Activated T-cell treated with anti-CD3 and anti-CD28 coated beads, Interleukin-2, amount 50 U/mL, for 72 hours (primary cell): ENCODE measurements around the gene KIAA1755. TPM values are rescaled to one million over a fixed set of nuclear protein-coding genes. Genes with fewer than 3 reads are reported as not detected.

Experiments
- ATAC-seq, 2 donors: fragments of 150-1000 bp; cut with Tn5 transposase; replicated peaks in 1 of 2; 2 replicates each; pipeline ENCODE4 v1.10.0; 2021; ENCODE audit warnings: moderate library complexity in 2 of 2, mild to moderate bottlenecking in 1 of 2
- DNase-seq, 2 donors: peaks; one replicate each; pipeline ENCODE4 v3.0.0; 2021 to 2022; ENCODE audit warnings: mixed read lengths in 1 of 2
- H3K27ac Mint-ChIP-seq: one replicate; pipeline ENCODE4 v1.8.0; 2022; ENCODE audit warnings: mild to moderate bottlenecking, moderate library complexity, mixed read lengths
- H3K27me3 Mint-ChIP-seq: one replicate; pipeline ENCODE4 v1.8.0; 2022; ENCODE audit warnings: low read depth, mixed read lengths
- H3K36me3 Mint-ChIP-seq, 2 donors: one replicate each; pipeline ENCODE4 v1.8.0; 2022; ENCODE audit warnings: mixed read lengths in 2 of 2, mild to moderate bottlenecking in 1 of 2; ENCODE audit not compliant: insufficient read depth in 2 of 2
- H3K4me1 Mint-ChIP-seq: one replicate; pipeline ENCODE4 v1.8.0; 2022; ENCODE audit warnings: low read depth, mixed read lengths
- H3K4me3 Mint-ChIP-seq, 2 donors: one replicate each; pipeline ENCODE4 v1.8.0; 2022; ENCODE audit warnings: mild to moderate bottlenecking in 2 of 2, mixed read lengths in 2 of 2, moderate library complexity in 2 of 2
- H3K9me3 Mint-ChIP-seq, 2 donors: one replicate each; pipeline ENCODE4 v1.8.0; 2022; ENCODE audit warnings: mixed read lengths in 2 of 2
- total RNA-seq, 2 donors: library from RNA; stranded (reverse); gene quantifications; one replicate each; pipeline ENCODE4 v1.2.3, GENCODE V29; 2022

Gene KIAA1755
- total RNA-seq, 2 donors from 2014 or later, result not detected

- DNase-seq (no peak), ATAC-seq (no peak)
- H3K9me3 Mint-ChIP-seq, result no peaks in the 10 kb centered on the region
- peaks cover 9% of the 10 kb centered on the region for H3K27me3 Mint-ChIP-seq
- no peaks in the 10 kb centered on the region for H3K36me3 Mint-ChIP-seq
- no peak overlapping the region for H3K27ac Mint-ChIP-seq
- no peak overlapping the region for H3K4me3 Mint-ChIP-seq
- H3K4me1 Mint-ChIP-seq, result no peaks in the 10 kb centered on the region
These were observed 47.5 kb downstream of the KIAA1755 start for GRCh38 chr20:38212806-38213606.

GRCh38 chr20:38211200-38212097 lies 49.1 kb downstream of the KIAA1755 start:
- no peak overlapping the region for H3K27ac Mint-ChIP-seq
- no peaks in the 10 kb centered on the region for H3K36me3 Mint-ChIP-seq
- peaks cover 9% of the 10 kb centered on the region for H3K27me3 Mint-ChIP-seq
- ATAC-seq, result no peak
- no peaks in the 10 kb centered on the region for H3K4me1 Mint-ChIP-seq
- DNase-seq, result no peak
- H3K4me3 Mint-ChIP-seq, result no peak overlapping the region
- H3K9me3 Mint-ChIP-seq, result no peaks in the 10 kb centered on the region

- DNase-seq (no peak), ATAC-seq (no peak)
- Mint-ChIP-seq H3K4me1 (no peaks in the 10 kb centered on the region), H3K27me3 (peaks cover 9% of the 10 kb centered on the region), H3K4me3 (no peak overlapping the region), H3K27ac (no peak overlapping the region), H3K36me3 (no peaks in the 10 kb centered on the region), H3K9me3 (no peaks in the 10 kb centered on the region)
These were observed 49.8 kb downstream of the KIAA1755 start for GRCh38 chr20:38210741-38211140.

GRCh38 chr20:38209736-38210405 lies 50.7 kb downstream of the KIAA1755 start:
- no peaks in the 10 kb centered on the region for H3K36me3 Mint-ChIP-seq
- DNase-seq (no peak), ATAC-seq (no peak)
- H3K4me3 Mint-ChIP-seq, result no peak overlapping the region
- no peaks in the 10 kb centered on the region for H3K4me1 Mint-ChIP-seq
- peaks cover 9% of the 10 kb centered on the region for H3K27me3 Mint-ChIP-seq
- no peaks in the 10 kb centered on the region for H3K9me3 Mint-ChIP-seq
- H3K27ac Mint-ChIP-seq, result no peak overlapping the region

- H3K9me3 Mint-ChIP-seq, result no peaks in the 10 kb centered on the region
- H3K4me1 Mint-ChIP-seq, result no peaks in the 10 kb centered on the region
- H3K36me3 Mint-ChIP-seq, result no peaks in the 10 kb centered on the region
- no peak overlapping the region for H3K27ac Mint-ChIP-seq
- peaks cover 9% of the 10 kb centered on the region for H3K27me3 Mint-ChIP-seq
- no peak overlapping the region for H3K4me3 Mint-ChIP-seq
- no peak for ATAC-seq
- no peak for DNase-seq
These were observed 51.4 kb downstream of the KIAA1755 start for GRCh38 chr20:38209054-38209675.

- no peak for DNase-seq
- H3K36me3 Mint-ChIP-seq, result no peaks in the 10 kb centered on the region
- ATAC-seq, result no peak
- peaks cover 9% of the 10 kb centered on the region for H3K27me3 Mint-ChIP-seq
- no peaks in the 10 kb centered on the region for H3K4me1 Mint-ChIP-seq
- no peaks in the 10 kb centered on the region for H3K9me3 Mint-ChIP-seq
- H3K4me3 Mint-ChIP-seq, result no peak overlapping the region
- H3K27ac Mint-ChIP-seq, result no peak overlapping the region
These were observed 52.0 kb downstream of the KIAA1755 start for GRCh38 chr20:38208523-38208922.

GRCh38 chr20:38208088-38208487 lies 52.4 kb downstream of the KIAA1755 start:
- no peaks in the 10 kb centered on the region for H3K4me1 Mint-ChIP-seq
- H3K27ac Mint-ChIP-seq, result no peak overlapping the region
- H3K4me3 Mint-ChIP-seq, result no peak overlapping the region
- no peak for ATAC-seq
- H3K9me3 Mint-ChIP-seq, result no peaks in the 10 kb centered on the region
- peaks cover 9% of the 10 kb centered on the region for H3K27me3 Mint-ChIP-seq
- no peaks in the 10 kb centered on the region for H3K36me3 Mint-ChIP-seq
- DNase-seq, result no peak

GRCh38 chr20:38207621-38208020 lies 52.9 kb downstream of the KIAA1755 start:
- H3K27me3 Mint-ChIP-seq, result peaks cover 9% of the 10 kb centered on the region
- no peaks in the 10 kb centered on the region for H3K36me3 Mint-ChIP-seq
- no peaks in the 10 kb centered on the region for H3K9me3 Mint-ChIP-seq
- DNase-seq, result no peak
- H3K4me3 Mint-ChIP-seq, result no peak overlapping the region
- no peak overlapping the region for H3K27ac Mint-ChIP-seq
- ATAC-seq, result no peak
- H3K4me1 Mint-ChIP-seq, result no peaks in the 10 kb centered on the region

- no peak for ATAC-seq
- Mint-ChIP-seq H3K36me3 (no peaks in the 10 kb centered on the region), H3K9me3 (no peaks in the 10 kb centered on the region), H3K27me3 (peaks cover 9% of the 10 kb centered on the region), H3K4me1 (no peaks in the 10 kb centered on the region), H3K27ac (no peak overlapping the region), H3K4me3 (no peak overlapping the region)
- DNase-seq, result no peak
These were observed 55.5 kb downstream of the KIAA1755 start for GRCh38 chr20:38205001-38205400.

- Mint-ChIP-seq H3K9me3 (no peaks in the 10 kb centered on the region), H3K36me3 (no peaks in the 10 kb centered on the region), H3K4me1 (no peaks in the 10 kb centered on the region), H3K4me3 (no peak overlapping the region), H3K27ac (no peak overlapping the region), H3K27me3 (peaks cover 9% of the 10 kb centered on the region)
- DNase-seq (no peak), ATAC-seq (no peak)
These were observed 56.6 kb downstream of the KIAA1755 start for GRCh38 chr20:38203981-38204357.

- no peak for ATAC-seq
- H3K9me3 Mint-ChIP-seq, result no peaks in the 10 kb centered on the region
- DNase-seq, result no peak
- no peaks in the 10 kb centered on the region for H3K4me1 Mint-ChIP-seq
- H3K27me3 Mint-ChIP-seq, result peaks cover 4% of the 10 kb centered on the region
- no peaks in the 10 kb centered on the region for H3K36me3 Mint-ChIP-seq
- no peak overlapping the region for H3K4me3 Mint-ChIP-seq
- no peak overlapping the region for H3K27ac Mint-ChIP-seq
These were observed 57.1 kb downstream of the KIAA1755 start for GRCh38 chr20:38203337-38203980.

GRCh38 chr20:38202982-38203293 lies 57.6 kb downstream of the KIAA1755 start:
- Mint-ChIP-seq H3K4me1 (no peaks in the 10 kb centered on the region), H3K27me3 (no peaks in the 10 kb centered on the region), H3K4me3 (no peak overlapping the region), H3K9me3 (no peaks in the 10 kb centered on the region), H3K27ac (no peak overlapping the region), H3K36me3 (no peaks in the 10 kb centered on the region)
- DNase-seq (no peak), ATAC-seq (no peak)
